HTR-8/SVneo (cell line): ENCODE results near the gene LATS2.
A peak's percentile ranks its signal among the peaks of the same experiment; 100 is the strongest.

ENCODE experiments used
- DNase-seq: peaks from one replicate; pipeline ENCODE4 v3.0.0; 2011; ENCODE audit warnings: low spot score, mixed read lengths; ENCODE audit not compliant: insufficient read length
- FAIRE-seq: peaks from 2 replicates; lab custom pipeline; 2011; peaks lifted over from hg19 to GRCh38; lab: Jason Lieb, UNC

LATS2 gene

GRCh38 chr13:21076253-21076652 lies 14.9 kb upstream of the LATS2 start:
- no peak for FAIRE-seq
- DNase-seq, result no peak

DNA sequence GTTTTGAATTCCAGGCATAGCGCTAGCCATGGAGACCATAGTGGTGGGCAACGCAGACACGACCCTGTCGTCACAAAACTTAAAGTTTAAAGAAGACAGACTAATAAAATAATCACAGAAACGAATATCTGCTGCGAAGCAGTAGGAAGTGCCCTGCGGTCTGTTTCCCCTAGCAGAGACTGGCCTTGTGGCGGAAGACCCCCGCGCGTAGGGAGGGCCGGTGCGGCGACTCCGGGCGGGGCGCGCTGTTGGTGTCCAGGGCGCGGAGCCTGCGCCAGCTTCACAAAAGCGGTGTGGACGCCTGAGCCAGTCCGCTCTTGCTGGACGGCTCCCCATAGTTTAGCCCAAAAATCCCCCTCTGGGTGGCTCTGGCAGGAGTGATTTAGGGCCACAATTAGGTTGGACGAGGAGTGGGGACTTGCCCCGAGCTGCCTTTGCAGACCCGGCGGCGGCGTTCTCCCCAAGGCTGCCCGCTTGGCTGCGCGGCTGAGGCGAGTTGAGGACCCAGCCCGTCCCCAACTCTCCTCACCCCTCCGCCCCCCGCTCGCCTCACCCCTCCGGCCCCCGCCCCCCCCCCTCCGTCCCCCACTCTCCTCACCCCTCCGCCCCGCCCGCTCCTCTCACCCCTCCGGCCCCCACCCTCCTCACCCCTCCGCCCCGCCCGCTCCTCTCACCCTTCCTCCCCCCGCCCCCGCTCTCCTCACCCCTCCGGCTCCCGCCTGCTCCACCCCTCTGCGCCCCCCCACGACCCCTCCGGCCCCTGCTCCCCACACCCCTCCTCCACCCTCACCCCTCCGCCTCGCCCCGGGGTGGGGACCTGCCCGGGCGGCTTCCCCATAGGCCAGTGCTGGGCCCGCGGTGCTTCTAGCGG lies 14.2 kb upstream of the LATS2 start:
- no peak for FAIRE-seq
- no peak for DNase-seq

- FAIRE-seq (no peak), DNase-seq (no peak)
Measured at GRCh38 chr13:21075011-21075378, 13.6 kb upstream of the LATS2 start.

- DNase-seq (no peak), FAIRE-seq (no peak)
Measured at GRCh38 chr13:21074546-21074945, 13.2 kb upstream of the LATS2 start.

DNA sequence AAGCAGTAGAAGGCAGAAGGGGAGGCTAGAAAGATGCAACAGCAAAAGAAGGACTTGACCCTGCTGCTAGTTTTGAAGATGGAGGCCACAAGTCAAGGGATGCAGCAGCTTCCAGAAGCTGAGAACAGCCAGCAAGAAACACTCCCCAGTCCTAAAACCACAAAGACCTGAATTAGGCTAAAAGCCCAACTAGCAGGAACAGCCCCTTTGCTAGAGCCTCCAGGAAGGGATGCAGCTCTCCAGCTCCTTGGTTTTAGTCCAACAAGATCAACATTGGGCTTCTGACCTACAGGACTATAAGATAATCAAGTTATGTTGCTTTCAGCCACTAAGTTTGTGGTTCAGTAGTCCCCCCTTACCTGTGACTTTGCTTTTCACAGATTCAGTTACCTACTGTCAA lies 10.5 kb upstream of the LATS2 start:
- FAIRE-seq, result no peak

DNA sequence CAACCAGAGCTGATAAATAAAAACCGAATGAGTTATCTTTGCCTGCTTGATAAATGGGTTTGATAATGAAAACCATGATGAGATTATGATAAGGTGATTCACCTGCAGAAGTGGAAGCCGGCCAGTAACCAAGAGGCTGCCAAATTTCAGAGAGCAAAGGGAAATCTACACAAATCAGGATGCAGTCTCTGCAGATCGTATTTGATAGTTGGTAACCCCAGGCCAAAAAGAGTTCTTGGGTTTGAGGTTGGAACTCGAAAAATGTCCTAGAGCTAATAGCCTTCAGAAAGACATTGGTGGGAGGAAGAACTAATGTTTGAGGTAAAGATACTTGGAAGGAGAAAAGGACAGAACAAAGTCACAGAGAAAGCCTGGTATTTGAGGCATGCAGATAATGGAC lies 9.6 kb upstream of the LATS2 start:
- no peak for FAIRE-seq
- no peak for DNase-seq

More for the DNA sequence above, 10.5 kb upstream of the LATS2 start:
- no peak for DNase-seq

GRCh38 chr13:21069561-21070004 lies 8.2 kb upstream of the LATS2 start:
- FAIRE-seq (no peak), DNase-seq (peak; percentile 67)

DNA sequence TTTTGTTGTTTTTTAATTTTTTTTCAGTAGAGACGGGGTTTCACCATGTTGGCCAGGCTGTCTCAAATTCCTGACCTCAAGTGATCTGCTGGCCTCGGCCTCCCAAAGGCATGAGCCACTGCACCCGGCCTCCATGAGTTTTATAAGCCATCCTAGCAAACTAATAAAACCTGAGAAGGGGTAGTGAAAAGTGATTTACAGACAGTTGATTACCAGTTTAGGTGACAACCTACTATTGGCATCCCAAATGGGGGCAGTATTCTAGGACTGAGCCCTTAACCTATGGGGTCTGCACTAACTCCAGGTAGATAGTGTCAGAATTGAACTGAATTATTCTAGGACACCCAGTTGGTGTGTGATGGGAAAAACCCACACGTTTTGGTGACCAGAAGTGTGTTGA lies 6.5 kb upstream of the LATS2 start:
- no peak for DNase-seq
- FAIRE-seq, result no peak

DNA sequence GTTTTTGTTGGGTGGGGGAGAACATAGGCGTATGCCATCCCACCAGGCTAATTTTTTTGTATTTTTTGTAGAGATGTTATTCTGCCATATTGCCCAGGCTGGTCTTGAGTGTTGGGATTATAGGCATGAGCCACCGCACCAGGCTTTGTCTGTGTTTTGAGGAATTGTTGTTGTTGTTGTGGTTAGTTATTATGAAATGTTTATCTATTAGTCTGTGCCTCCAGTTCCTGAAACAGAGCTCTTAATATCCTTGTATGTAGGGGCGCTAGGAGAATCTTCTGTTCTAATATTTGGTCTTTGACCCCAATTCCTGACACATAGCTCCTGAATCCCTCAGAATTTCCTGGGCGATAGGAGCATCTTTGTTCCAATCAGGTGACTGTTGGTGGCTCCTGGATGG lies 5.6 kb upstream of the LATS2 start:
- DNase-seq, result no peak
- no peak for FAIRE-seq

GRCh38 chr13:21065686-21066085 lies 4.3 kb upstream of the LATS2 start:
- no peak for FAIRE-seq
- no peak for DNase-seq

DNA sequence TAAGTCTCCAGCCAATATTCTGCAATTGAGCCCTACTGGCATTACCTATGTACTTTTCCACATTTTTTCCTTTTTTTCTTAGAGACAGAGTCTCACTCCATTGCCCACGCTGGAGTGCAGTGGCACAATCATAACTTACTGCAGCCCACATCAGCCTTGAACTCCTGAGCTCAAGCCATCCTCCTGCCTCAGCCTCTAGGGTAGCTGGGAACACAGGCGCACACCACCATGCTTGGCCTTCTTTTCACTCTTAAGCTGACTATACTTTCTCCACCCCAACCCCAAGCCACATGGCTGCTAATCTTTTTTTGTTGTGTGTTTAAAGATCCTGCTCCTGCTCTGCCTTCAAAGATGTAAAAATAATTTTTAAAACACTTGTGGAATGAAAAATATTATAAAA lies 1.6 kb upstream of the LATS2 start:
- no peak for FAIRE-seq
- no peak for DNase-seq

- DNase-seq, result no peak
- FAIRE-seq, result no peak
Measured at GRCh38 chr13:21060338-21061028, 903 bp downstream of the LATS2 start.

DNA sequence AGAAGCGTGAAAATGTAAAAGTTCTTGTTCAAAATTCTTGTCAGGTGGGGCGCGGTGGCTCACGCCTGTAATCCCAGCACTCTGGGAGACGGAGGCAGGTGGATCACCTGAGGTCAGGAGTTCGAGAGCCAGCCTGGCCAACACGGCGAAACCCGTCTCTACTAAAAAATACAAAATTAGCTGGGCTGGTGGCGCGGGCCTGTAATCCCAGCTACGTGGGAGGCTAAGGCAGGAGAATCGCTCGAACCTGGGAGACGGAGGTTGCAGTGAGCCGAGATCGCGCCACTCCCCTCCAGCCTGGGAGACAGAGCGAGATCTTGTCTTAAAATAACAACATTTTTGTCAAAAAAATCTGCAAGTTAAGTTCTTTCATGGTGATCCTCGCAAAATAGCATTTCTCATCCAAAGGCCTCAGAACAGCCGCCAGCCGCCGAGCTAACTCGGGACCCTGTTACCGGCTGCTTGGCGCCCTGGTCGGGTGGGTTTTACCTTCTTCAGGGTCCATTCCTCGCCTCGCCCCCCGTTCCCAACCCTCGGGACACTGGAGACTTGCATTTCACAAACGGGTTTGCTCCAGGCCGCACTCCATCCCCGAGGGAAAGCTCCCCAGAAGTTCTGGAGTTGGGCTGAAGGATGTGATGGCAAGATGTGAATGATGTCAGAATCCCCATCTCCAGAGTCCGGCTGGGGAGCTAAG lies 1.6 kb downstream of the LATS2 start:
- no peak for FAIRE-seq
- no peak for DNase-seq

DNA sequence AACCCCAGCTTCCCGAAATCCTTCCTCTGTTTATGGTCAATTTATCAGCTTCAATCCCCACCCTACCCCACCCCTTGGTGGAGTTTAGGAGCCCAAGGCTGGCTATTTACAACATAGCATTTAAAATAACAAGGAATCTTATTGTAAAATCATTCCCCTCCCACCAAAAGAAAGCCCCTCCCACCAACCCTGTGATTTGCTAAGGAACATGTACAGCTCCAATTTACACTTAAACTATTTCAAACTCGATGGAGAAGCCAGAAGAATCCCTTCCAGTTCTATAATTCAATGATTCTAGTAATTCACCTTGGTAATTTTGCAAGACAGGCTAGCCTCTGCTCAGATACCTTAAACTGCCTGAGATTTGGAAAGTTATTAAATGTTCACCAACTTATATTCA lies 3.0 kb downstream of the LATS2 start:
- DNase-seq (no peak), FAIRE-seq (no peak)

DNA sequence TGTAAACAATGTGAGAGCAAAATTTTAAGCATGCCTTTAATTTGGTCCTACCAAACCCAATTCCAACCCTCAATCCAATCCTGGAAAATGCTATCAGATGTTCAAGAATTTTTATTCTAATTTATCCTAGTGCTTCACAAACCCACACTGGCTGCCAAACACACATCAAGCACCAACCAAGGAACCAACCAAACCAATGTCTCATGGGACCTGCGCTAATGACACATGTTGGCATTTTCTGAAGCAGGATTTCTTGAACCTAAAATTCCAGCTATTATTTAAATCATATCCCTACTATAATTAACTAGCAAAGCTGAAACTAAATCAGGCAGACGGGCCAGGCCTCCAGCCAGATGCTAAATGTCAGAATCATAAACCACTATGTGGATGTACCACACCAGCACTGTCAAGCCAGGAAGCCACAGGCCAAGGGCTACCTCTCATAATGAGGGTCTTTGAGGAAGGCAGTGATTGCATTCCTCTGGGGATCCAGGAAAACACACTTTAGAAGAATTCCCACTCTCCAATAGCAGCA lies 5.8 kb downstream of the LATS2 start:
- FAIRE-seq, result no peak

GRCh38 chr13:21055016-21055415 lies 6.4 kb downstream of the LATS2 start:
- FAIRE-seq (no peak), DNase-seq (no peak)

More for the DNA sequence above, 5.8 kb downstream of the LATS2 start:
- no peak for DNase-seq

DNA sequence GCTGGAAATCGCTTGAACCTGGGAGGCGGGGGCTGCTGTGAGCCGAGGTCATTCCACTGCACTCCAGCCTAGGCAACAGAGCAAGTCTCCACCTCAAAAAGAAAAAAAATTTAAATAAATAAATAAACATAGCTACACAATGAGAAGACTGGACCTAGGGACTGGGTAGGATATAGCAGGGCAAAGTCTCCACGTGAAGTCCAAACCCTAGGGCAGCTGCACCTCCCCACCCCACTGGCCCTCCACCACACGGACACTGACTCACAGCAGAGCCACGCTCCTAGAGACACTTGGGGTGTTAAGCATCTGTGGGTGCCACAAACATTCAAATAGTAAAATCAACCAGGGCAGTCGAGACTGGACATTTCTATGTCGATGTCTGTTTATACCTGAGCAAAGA lies 7.1 kb downstream of the LATS2 start:
- FAIRE-seq (no peak), DNase-seq (no peak)

DNA sequence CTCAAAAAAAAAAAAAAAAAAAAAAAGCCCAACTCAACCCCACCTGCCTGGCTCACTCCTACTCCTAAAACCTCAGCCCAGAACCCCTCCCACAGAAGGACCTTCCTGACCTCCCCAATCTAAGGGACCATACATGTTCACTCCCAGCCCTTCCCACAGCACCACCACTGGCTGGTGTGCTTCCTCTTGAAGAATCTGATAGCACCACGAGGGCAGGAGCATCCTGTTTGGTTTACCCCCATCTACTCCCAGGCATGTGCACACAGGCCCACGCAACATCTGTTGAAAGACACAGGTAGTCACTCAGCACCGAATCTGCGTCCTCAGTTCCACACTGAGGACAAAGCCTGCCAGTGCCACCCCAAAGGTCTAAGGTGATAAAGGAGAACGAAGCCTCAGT lies 8.2 kb downstream of the LATS2 start:
- FAIRE-seq, result no peak
- DNase-seq, result no peak

- DNase-seq, result no peak
- no peak for FAIRE-seq
Measured at GRCh38 chr13:21051675-21052074, 9.7 kb downstream of the LATS2 start.

DNA sequence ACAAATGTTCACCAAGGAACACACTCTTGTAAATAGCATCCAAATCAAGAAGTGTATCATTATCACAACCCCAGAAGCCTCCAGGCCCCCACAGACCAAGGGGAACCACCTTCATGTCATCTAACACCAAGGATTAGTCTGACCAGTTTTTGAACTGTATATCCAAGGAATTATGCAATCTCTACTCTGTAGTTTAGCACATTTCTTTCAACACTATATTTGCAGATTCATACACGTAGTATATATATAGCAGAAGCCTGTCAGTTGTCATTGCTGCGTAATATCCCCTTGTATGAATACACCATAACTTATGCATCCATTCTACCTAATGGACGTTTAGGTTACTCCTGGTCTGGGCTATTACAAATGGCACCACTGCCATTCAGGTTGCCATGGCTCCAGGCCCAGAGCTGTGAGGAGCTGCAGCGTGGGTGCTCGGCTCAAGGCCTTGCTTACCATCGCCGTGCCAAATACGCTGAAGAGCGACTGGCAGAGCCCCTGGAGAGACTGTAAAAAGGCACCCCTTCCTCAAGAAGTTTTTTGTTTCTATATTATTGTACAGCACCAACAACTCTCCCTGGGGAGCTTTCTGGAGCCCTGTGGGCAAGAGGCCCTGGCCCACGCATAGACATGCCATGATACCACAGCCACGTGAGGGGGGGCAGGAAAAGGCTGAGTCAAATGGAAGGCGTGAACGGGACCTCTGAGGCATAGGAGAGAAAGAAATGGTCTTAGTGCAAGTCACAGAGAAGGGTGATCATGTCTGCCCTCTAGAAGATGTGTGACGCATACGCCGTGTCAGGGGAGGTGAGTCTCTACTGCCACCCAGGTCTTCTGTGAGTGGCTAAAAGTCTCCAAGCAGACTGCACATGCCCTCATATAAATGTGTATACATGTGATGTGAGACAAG lies 10.8 kb downstream of the LATS2 start:
- FAIRE-seq (no peak), DNase-seq (no peak)
